ENCODE data around the gene XXYLT1. TPM values are rescaled to one million over a fixed set of nuclear protein-coding genes. Genes with fewer than 3 reads are reported as not detected.

Gene XXYLT1
- total RNA-seq, 2 experiments from 2014 or later, result 3.1 to 3.7 TPM

GRCh38 chr3:195104340-195104739 is 166.6 kb downstream of the XXYLT1 start:
- no peak overlapping the region for H3K4me3 ChIP-seq (ENCODE audit: low read length)
- DNase-seq, result no peak
- H3K4me1 ChIP-seq (ENCODE audit: insufficient read depth, low read length), result peaks cover 8% of the 10 kb centered on the region
- ATAC-seq (ENCODE audit: poor library complexity), result no peak
- H3K36me3 ChIP-seq (ENCODE audit: insufficient read depth, low read length), result no peaks in the 10 kb centered on the region
- Mint-ChIP-seq H3K27me3 (no peaks in the 10 kb centered on the region), H3K9me3 (no peaks in the 10 kb centered on the region), H3K4me1 (ENCODE audit: low read depth) (peaks cover 7% of the 10 kb centered on the region), H3K4me3 (no peak overlapping the region), H3K27ac (no peak overlapping the region), H3K36me3 (ENCODE audit: low read depth) (no peaks in the 10 kb centered on the region)
- H3K27me3 ChIP-seq (ENCODE audit: control insufficient read depth in 1 of 2, insufficient read depth in 2 of 2, low read length in 2 of 2), result no peaks in the 10 kb centered on the region
- no peak overlapping the region for H3K27ac ChIP-seq (ENCODE audit: low read depth in 1 of 2, low read length in 2 of 2)
- no peak for TF ChIP-seq CTCF (IDR thresholded peaks at IDR 0.05)
- no peaks in the 10 kb centered on the region for H3K9me3 ChIP-seq (ENCODE audit: control insufficient read depth in 1 of 2, insufficient read depth in 1 of 2, low read length in 2 of 2)
- intact Hi-C loops (cut with DNase I, micrococcal nuclease), result no loop called here
- POLR2A ChIA-PET, result interaction anchor here (1.1 kb wide), 1 partner anchor 422 kb away, joined by 3 read pairs; no protein-coding TSS in a partner anchor
- CTCF ChIA-PET, result interaction anchor here (1.0 to 3.4 kb wide), 2 partner anchors 417 to 422 kb away, joined by 3 to 19 read pairs; no protein-coding TSS in a partner anchor

- Mint-ChIP-seq H3K36me3 (ENCODE audit: low read depth) (no peaks in the 10 kb centered on the region), H3K27me3 (no peaks in the 10 kb centered on the region), H3K4me3 (no peak overlapping the region), H3K9me3 (no peaks in the 10 kb centered on the region), H3K27ac (no peak overlapping the region), H3K4me1 (ENCODE audit: low read depth) (peaks cover 7% of the 10 kb centered on the region)
- Histone ChIP-seq H3K27ac (ENCODE audit: low read depth in 1 of 2, low read length in 2 of 2) (no peak overlapping the region), H3K27me3 (ENCODE audit: control insufficient read depth in 1 of 2, insufficient read depth in 2 of 2, low read length in 2 of 2) (no peaks in the 10 kb centered on the region), H3K36me3 (ENCODE audit: insufficient read depth, low read length) (no peaks in the 10 kb centered on the region), H3K9me3 (ENCODE audit: control insufficient read depth in 1 of 2, insufficient read depth in 1 of 2, low read length in 2 of 2) (no peaks in the 10 kb centered on the region), H3K4me1 (ENCODE audit: insufficient read depth, low read length) (peaks cover 8% of the 10 kb centered on the region), H3K4me3 (ENCODE audit: low read length) (no peak overlapping the region)
- DNase-seq, result no peak
- CTCF ChIA-PET, result interaction anchor here (1.0 to 3.4 kb wide), 2 partner anchors 416 to 421 kb away, joined by 3 to 19 read pairs; no protein-coding TSS in a partner anchor
- no peak for ATAC-seq (ENCODE audit: poor library complexity)
- no peak for TF ChIP-seq CTCF (IDR thresholded peaks at IDR 0.05)
- POLR2A ChIA-PET, result no interaction called here
- intact Hi-C loops (cut with DNase I, micrococcal nuclease), result no loop called here
Observed at GRCh38 chr3:195103623-195104022, 167.3 kb downstream of the XXYLT1 start.

- H3K27ac Mint-ChIP-seq, result no peak overlapping the region
- Histone ChIP-seq H3K4me1 (ENCODE audit: insufficient read depth, low read length) (peaks cover 8% of the 10 kb centered on the region), H3K27me3 (ENCODE audit: control insufficient read depth in 1 of 2, insufficient read depth in 2 of 2, low read length in 2 of 2) (no peaks in the 10 kb centered on the region), H3K9me3 (ENCODE audit: control insufficient read depth in 1 of 2, insufficient read depth in 1 of 2, low read length in 2 of 2) (no peaks in the 10 kb centered on the region), H3K4me3 (ENCODE audit: low read length) (no peak overlapping the region), H3K27ac (ENCODE audit: low read depth in 1 of 2, low read length in 2 of 2) (no peak overlapping the region), H3K36me3 (ENCODE audit: insufficient read depth, low read length) (no peaks in the 10 kb centered on the region)
- no peak for TF ChIP-seq CTCF (IDR thresholded peaks at IDR 0.05)
- H3K27me3 Mint-ChIP-seq, result no peaks in the 10 kb centered on the region
- intact Hi-C loops (cut with DNase I, micrococcal nuclease), result no loop called here
- peaks cover 7% of the 10 kb centered on the region for H3K4me1 Mint-ChIP-seq (ENCODE audit: low read depth)
- ChIA-PET CTCF (no interaction called here), POLR2A (no interaction called here)
- DNase-seq (peak in 2 of 14 experiments; percentile 43 to 54), ATAC-seq (ENCODE audit: poor library complexity) (no peak)
- no peaks in the 10 kb centered on the region for H3K36me3 Mint-ChIP-seq (ENCODE audit: low read depth)
- no peak overlapping the region for H3K4me3 Mint-ChIP-seq
- no peaks in the 10 kb centered on the region for H3K9me3 Mint-ChIP-seq
Observed at GRCh38 chr3:195102609-195103467, 168.1 kb downstream of the XXYLT1 start.
